ENCODE results near the gene ASAP2.

ASAP2 gene

DNA sequence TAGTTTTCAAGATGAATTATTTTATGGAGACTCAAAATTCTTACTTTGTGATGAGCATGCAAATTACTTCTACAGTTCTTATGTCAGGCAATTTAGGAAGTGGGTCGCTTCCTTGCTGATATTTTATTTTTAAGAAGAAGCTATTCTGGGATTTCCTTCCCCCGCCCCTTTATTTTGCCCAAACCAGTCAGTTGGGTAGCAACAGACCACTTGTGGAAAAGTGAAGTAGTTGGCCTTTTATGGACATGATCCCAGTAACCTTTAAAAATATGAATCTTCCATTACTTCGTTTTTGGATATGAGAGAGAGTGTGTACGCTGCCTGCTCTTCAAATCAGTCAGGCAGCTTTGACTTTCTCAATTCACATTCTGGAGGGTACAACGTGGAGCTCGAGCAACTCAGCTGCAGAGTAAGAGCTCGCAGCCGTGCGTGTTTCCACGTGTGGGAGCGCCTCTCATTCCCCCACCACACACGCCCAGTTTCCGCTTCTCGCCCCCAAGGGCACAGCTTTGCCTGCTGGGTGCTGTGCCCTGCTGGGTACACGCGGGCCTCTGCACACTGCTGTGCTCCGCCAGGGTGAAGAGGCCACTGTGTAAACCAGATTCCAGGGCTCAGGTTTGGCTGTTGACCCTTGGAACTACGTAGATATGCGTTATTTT, 124.1 kb downstream of the ASAP2 start:
- DNase-seq: peak; percentile 22

GRCh38 chr2:9331704-9332103, 125.1 kb downstream of the ASAP2 start:
- no peak for DNase-seq

DNA sequence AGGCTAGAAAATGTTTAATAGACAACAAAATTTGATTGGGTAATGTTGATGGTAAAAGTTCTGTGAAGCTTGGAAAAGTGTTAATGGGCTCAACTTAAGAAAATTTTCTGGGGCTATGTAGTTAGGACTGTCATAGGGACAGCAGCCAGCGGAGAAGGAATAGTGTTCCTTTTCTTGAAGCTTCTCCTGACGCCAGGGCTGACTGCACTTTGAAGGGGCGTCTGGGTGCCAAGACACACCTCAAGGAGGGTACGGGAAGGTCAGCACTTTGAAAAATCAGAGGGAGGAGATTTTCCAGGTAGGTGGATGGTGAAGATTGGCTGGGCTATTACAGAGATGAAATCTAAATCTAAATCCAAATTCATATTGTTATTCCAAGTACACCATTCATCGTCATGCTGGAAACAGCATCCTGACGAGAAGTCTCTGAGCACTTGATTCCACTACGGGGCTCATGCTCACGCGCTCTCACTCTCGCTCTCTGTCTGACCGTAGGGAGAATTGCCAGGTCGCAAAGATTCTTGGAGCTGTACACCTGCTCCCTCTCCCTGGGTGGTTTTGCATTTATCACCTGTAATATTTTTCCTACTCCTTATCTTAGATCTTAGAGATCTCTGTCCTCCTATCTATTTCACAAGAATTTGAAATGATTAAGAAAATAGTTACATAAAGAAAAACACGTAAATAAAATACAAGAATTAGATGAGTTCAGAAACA, 125.7 kb downstream of the ASAP2 start:
- DNase-seq: no peak

DNA sequence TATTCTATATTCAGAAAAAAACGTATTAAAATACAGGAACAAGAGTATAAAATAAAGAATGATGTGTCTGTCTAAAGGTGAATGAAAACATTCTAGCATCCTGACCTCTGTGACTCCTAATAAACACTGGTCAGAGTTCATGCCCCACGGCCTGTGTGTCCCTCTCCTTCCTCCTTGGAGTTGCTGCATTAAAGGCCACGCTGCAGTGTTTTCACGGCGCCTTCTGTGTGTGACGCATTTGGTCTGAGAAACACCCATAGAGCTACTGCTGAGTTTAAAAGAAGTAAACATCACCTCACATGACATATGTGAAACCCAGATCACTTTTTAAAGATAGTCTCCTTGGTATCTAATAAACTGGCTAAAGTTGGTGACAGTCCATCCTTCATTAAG, 126.2 kb downstream of the ASAP2 start:
- no peak for DNase-seq

DNA sequence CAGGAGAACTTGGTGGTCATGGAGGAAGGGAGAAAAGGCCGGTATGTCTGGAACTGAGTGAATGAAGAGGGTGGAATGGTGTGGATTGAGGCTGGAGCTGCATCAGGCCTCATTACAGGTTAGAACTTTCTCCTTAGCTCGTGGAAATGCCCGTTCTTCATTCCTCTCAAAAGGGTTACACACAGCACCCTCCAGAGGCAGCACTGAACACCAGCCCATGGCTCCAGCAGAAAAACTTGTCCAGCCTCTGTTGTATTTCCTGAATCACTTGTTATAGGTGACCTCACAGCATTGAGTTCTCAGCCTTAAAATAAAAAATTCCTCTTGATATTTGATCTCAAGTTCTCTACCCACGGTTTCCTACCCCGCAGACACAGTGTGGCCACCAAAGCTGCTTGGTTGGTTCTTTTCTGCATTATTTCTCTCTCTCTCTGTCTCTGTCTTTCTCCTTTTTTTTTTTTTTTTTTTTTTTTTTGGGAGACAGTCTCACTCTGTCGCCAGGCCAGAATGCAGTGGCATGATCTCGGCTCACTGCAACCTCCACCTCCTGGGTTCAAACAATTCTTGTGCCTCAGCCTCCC, 127.1 kb downstream of the ASAP2 start:
- peak; percentile 81 for DNase-seq

DNA sequence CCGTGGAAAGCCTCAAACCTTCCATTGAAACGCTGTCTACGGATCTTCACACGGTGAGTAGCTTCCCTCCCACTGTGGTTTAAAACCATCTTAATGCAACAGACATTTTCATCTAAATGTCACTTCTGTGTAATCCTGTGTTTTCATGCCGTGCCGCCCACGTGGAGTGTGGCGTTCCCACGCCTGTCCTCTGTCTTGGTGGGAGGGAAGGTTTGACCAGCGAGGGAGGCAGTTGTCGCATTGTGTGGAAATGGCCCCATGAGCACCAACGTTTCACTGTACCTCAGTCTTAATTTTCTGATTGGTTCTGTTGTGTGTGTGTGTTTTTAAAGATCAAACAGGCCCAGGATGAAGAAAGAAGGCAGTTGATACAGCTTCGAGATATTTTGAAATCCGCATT, 128.1 kb downstream of the ASAP2 start:
- peak; percentile 63 for DNase-seq

DNA sequence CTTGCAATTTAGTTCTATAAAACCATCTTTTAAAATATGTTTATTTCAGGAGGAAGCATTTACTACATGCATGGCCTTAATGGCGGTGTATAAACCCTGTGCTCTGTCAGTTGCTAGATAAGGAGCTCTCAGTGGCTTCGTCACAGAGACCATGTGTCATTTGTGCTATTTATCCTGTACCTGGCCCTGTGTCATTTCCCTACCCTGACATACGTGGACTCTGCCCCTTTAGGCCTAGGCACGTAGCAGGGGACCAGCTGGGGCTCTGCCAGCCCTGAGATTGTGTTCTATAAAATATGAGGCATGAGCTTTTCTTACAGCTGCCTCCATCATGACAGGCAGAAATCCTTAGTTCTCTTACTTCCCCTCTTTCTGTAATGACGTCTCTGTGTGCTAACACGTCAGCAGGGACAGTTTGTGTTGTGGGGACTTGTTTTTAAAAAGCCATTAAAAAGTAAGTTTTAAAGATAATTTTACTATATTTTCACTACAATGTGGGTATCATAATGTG, 128.8 kb downstream of the ASAP2 start:
- peak; percentile 80 for DNase-seq

DNA sequence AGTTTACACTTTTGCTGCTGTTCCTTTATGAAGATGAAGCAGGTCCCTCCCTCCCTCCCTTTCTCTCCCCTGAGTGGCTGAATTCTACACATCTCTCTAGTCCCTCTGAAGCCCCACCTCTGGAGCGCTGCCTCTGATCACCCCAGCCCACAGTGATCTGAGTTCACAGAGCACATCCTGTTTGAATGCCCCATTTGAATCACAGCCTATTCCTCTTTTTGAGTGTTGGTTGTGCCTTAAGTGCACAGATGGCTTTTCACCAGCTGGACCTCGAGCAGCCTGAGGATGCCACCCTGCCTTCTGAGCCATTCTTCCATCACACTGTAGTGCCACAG, 129.6 kb downstream of the ASAP2 start:
- peak; percentile 48 for DNase-seq

DNA sequence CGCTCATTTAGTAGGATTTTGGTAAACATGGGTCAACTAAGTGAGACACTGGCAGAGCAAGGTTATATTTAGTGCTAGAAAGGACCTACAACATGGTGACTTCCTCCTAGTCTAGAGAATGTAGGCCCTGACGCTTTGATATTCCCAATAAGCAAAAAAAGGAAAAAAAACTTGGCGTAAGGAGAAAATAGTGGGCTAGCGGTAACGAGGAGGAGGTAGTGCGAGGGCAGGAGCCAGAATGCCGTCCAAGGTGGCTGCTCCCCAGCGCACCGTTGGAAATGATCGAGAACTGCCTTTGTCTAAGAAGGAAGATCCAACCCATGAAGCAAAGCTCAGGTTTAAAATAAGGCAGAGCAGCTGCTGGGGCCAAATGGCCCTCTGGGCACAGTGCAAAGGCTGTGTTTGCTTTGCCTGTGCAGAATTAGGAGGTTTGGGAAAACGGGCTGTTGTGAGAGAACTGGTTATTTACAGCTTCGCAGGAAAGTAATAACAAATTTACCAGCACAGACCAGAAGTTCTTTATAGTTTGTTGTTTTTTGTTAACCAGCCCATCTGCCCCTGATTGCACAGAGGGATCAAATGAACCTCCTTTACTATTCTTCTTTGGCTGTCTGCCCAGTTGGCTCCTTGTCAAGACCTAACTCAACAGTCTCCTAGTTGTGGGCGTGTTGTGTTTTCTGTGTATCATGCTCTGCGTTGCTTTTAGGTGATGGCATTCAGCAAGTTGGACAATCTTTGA, 130.1 kb downstream of the ASAP2 start:
- DNase-seq: no peak

GRCh38 chr2:9337901-9338300, 131.3 kb downstream of the ASAP2 start:
- DNase-seq: no peak

DNA sequence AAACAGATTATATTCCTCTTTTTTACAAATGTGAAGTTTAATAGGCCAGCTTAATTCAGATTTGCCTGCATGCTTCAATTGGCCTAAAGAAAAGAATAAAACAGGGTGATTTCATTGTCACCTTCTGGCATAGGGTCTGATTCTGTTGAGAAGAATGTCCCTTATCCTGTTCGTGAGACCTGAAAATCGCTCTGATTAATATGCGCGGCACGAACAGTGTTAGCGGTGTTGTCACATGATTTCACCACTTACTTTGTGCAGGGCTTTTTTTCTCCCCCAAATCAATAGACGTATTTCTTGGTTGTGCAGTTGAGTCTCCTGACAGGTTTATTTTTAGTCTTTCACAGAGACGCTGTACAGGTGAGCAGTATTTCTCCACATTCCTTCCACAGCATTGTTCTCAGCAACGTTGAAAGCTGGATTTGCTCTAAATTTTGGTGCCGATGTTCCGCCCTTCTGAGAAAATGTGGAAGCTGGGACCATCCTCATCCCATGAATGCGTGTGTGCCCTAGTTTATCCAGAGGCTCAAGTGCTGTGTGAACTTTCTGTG, 134.8 kb downstream of the ASAP2 start:
- no peak for DNase-seq

GRCh38 chr2:9342659-9343058, 136.0 kb downstream of the ASAP2 start:
- no peak for DNase-seq

DNA sequence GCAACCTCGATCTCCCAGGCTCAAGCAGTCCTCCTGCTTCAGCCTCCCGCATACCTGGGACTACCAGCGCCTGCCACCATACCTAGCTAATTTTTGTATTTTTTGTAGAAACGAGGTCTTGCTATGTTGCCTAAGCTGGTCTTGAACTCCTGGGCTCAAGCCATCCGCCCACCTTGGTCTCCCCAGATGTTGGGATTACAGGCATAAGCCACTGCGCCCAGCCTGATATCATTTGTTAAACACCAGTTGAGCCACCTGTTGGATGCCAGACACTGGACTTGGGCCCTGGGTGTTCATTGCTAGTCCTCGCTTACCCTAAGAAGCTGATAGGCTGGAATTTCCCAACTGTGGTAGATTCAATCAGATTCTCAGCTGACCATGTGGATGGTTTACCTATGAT, 136.9 kb downstream of the ASAP2 start:
- DNase-seq: no peak

- DNase-seq: no peak
These were observed 137.8 kb downstream of the ASAP2 start for GRCh38 chr2:9344434-9344833.

GRCh38 chr2:9345343-9345742, 138.7 kb downstream of the ASAP2 start:
- DNase-seq: no peak

- no peak for DNase-seq
These were observed 139.4 kb downstream of the ASAP2 start for GRCh38 chr2:9345997-9346396.

DNA sequence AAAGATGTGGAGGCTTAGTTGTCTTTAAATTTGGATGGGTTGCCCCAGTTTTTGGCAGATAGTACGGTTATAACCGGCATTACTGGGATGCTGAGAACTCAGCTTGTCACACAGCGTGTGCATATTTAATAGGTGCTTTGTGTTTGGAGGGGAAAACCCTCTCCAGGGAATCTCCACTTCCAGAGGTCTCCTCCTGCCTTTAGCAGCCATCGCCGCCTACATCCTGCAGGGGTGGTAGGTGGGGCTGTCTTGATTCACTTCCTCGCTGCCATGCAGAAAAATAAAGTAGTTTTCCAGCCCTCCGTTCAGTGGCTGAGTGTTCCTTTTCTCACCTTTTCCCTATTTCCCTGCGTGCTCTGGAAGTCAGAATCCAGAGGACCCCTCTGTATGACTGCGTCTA, 140.3 kb downstream of the ASAP2 start:
- DNase-seq: no peak

DNA sequence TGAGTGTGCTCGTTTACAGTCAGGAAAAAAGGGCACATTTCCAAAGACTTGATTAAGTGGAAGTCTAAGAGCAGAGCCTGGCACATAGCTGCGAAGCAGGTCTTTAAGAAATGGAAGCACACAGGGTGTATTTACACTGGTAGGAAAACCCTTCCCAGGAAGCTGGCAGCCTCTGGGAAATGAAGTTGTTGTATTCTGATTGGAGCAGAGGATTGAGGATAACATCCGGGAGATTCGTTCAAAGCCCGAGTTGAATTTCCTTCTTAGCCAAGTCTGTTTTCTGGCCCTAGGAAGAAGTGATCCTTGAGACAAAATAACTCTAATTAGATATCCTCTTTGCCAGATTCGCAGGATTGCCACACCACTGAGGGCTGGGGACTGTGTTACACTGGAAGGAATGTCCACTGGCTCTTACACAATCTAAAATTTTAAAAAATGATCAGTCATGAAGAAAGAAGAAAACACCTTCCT, 140.8 kb downstream of the ASAP2 start:
- DNase-seq: peak; percentile 46

DNA sequence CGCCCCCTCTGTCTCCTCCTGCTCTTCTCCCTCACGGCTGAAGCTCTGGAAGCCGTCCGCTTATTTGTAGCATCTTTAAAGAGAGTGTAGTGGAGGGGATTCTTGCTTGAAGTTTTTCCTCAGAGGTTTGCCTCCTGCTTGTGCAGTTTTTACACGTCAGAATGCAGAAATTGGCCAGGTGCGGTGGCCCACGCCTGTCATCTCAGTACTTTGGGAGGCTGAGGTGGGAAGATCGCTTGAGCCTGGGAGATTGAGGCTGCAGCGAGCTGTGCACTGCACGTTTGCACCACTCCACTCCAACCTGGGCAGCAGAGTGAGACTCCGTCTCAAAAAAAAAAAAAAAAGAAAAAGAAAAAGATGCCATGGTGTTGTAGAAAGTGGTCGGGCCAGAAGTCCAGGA, 147.7 kb downstream of the ASAP2 start:
- no peak for DNase-seq

- DNase-seq: no peak
These were observed 148.7 kb downstream of the ASAP2 start for GRCh38 chr2:9355270-9355669.

- DNase-seq: no peak
These were observed 149.1 kb downstream of the ASAP2 start for GRCh38 chr2:9355716-9356115.

DNA sequence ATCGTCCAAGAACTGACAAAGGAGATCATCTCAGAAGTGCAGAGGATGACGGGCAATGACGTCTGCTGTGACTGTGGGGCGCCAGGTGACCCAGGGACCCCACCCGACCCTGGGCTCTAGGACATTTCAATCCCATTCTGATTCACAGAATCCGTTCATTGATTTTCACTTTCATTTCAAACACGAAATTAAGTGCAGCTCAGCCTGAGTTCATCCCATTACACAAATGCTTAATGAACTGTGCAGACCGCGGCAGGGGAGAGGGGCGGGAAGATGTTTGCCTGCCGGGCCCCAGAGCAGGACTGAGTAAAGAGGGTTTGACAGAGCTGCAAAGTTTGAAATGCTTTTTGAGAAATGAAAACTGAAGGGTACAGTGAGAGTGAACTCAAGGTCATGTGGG, 149.6 kb downstream of the ASAP2 start:
- DNase-seq: no peak

DNA sequence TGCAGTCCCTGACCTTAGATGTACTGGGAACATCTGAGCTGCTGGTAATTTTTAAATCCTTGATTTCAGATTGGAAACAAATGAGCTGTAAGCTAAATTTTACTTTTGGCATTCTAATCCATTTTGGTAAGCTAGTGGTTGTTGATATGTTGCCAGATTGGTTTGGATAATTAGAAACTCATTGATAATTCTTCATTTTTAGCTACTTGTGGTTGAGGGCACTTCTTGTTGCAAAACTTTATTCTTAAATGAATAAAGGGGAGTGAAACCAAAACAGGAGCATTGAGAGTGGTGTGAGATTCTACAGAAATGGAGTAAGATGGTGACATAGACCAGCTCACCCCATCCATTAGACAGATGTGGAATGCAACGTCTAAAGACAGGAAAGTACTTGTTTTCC, 152.2 kb downstream of the ASAP2 start:
- DNase-seq: no peak

All from inflammatory macrophage treated with lipopolysaccharide for 4 hours (primary cell).